ENCODE measurements around the gene ROBO1.

The ROBO1 gene

GRCh38 chr3:78845605-78846004 is 922.2 kb downstream of the ROBO1 start:
- in situ Hi-C loops (cut with HindIII; ENCODE audit: low sequenced_read_pairs): no loop called here
- no peak for DNase-seq (ENCODE audit: low read depth, low spot score)
- no peak overlapping the region for H3K4me3 ChIP-seq (ENCODE audit: low read depth, low read length)
- no peak for TF ChIP-seq CTCF (IDR thresholded peaks at IDR 0.05; ENCODE audit: low read depth, low read length)

- in situ Hi-C loops (cut with HindIII; ENCODE audit: low sequenced_read_pairs): no loop called here
Measured at GRCh38 chr3:78844307-78844706, 923.5 kb downstream of the ROBO1 start.

GRCh38 chr3:78839693-78840092 is 928.1 kb downstream of the ROBO1 start:
- no peak for TF ChIP-seq CTCF (IDR thresholded peaks at IDR 0.05; ENCODE audit: low read depth, low read length)
- in situ Hi-C loops (cut with HindIII; ENCODE audit: low sequenced_read_pairs): no loop called here

More at GRCh38 chr3:78844307-78844706, 923.5 kb downstream of the ROBO1 start:
- no peak for TF ChIP-seq CTCF (IDR thresholded peaks at IDR 0.05; ENCODE audit: low read depth, low read length)
- DNase-seq (ENCODE audit: low read depth, low spot score): no peak
- H3K4me3 ChIP-seq (ENCODE audit: low read depth, low read length): no peak overlapping the region

GRCh38 chr3:78838362-78838761 is 929.4 kb downstream of the ROBO1 start:
- DNase-seq (ENCODE audit: low read depth, low spot score): no peak
- in situ Hi-C loops (cut with HindIII; ENCODE audit: low sequenced_read_pairs): no loop called here
- no peak for TF ChIP-seq CTCF (IDR thresholded peaks at IDR 0.05; ENCODE audit: low read depth, low read length)
- H3K4me3 ChIP-seq (ENCODE audit: low read depth, low read length): no peak overlapping the region

More at GRCh38 chr3:78839693-78840092, 928.1 kb downstream of the ROBO1 start:
- peak; percentile 8 for DNase-seq (ENCODE audit: low read depth, low spot score)
- no peak overlapping the region for H3K4me3 ChIP-seq (ENCODE audit: low read depth, low read length)

- in situ Hi-C loops (cut with HindIII; ENCODE audit: low sequenced_read_pairs): no loop called here
Measured at GRCh38 chr3:78834910-78835309, 932.9 kb downstream of the ROBO1 start.

GRCh38 chr3:78832785-78833204 is 935.0 kb downstream of the ROBO1 start:
- TF ChIP-seq CTCF (IDR thresholded peaks at IDR 0.05; ENCODE audit: low read depth, low read length): no peak
- DNase-seq (ENCODE audit: low read depth, low spot score): no peak
- in situ Hi-C loops (cut with HindIII; ENCODE audit: low sequenced_read_pairs): no loop called here
- H3K4me3 ChIP-seq (ENCODE audit: low read depth, low read length): no peak overlapping the region

More at GRCh38 chr3:78834910-78835309, 932.9 kb downstream of the ROBO1 start:
- no peak overlapping the region for H3K4me3 ChIP-seq (ENCODE audit: low read depth, low read length)
- TF ChIP-seq CTCF (IDR thresholded peaks at IDR 0.05; ENCODE audit: low read depth, low read length): no peak
- no peak for DNase-seq (ENCODE audit: low read depth, low spot score)
